Sigmoid colon (tissue), 7 donors: ENCODE results near the gene ATP5F1E. TPM values are rescaled to one million over a fixed set of nuclear protein-coding genes. Genes with fewer than 3 reads are reported as not detected.
A peak's percentile ranks its signal among the peaks of the same experiment; 100 is the strongest.
"Not testable (repeated sequence)": the region's sequence is repeated elsewhere in the genome, so short reads cannot be mapped to it uniquely, and the experiment has no call there.

Experiments used
- DNase-seq: peaks from one replicate; pipeline ENCODE4 v3.0.0-alpha.2; 2019
- H3K27ac ChIP-seq, 4 donors: fragments of 200-600 bp; sonication (generic); one replicate each; pipeline ENCODE4 v1.5.1; 2016 to 2019; ENCODE audit warnings: mild to moderate bottlenecking in 1 of 4
- H3K27me3 ChIP-seq, 3 donors: fragments of 200-600 bp; sonication (generic); one replicate each; pipeline ENCODE4 v1.5.1; 2019; ENCODE audit warnings: mild to moderate bottlenecking in 1 of 3
- H3K36me3 ChIP-seq, 4 donors: fragments of 200-600 bp; sonication (generic); one replicate each; pipeline ENCODE4 v1.5.1; 2016 to 2019
- H3K4me1 ChIP-seq, 4 donors: fragments of 200-600 bp; sonication (generic); one replicate each; pipeline ENCODE4 v1.5.1; 2017 to 2019
- H3K4me3 ChIP-seq, 4 donors: fragments of 200-600 bp; sonication (generic); one replicate each; pipeline ENCODE4 v1.5.1; 2017 to 2019; ENCODE audit warnings: mild to moderate bottlenecking in 2 of 4, moderate library complexity in 1 of 4
- H3K9me3 ChIP-seq, 4 donors: fragments of 200-600 bp in 3 of 4; sonication (generic) in 3 of 4; one replicate each; pipeline versions ENCODE4 v1.5.1 to v1.6.1; 2013 to 2019
- CTCF ChIP-seq, 4 experiments: fragments of 450-650 bp in 3 of 4; fragments of 200-600 bp in 1 of 4; IDR thresholded peaks; one replicate each; pipeline ENCODE4 v1.5.1; 2016 to 2019; ENCODE audit warnings: antibody characterized with exemption in 4 of 4, mild to moderate bottlenecking in 3 of 4, moderate library complexity in 2 of 4
- EP300 ChIP-seq, 4 donors: sonication (generic); formaldehyde crosslinking; IDR thresholded peaks; one replicate each; pipeline ENCODE4 v1.6.1; 2017; ENCODE audit warnings: antibody characterized with exemption in 4 of 4
- POLR2A ChIP-seq, 2 donors: fragments of 450-650 bp; IDR thresholded peaks; one replicate each; pipeline ENCODE4 v1.6.1; 2016; ENCODE audit warnings: antibody characterized with exemption in 2 of 2, mild to moderate bottlenecking in 2 of 2, moderate library complexity in 2 of 2
- POLR2AphosphoS5 ChIP-seq, 4 donors: sonication (generic); formaldehyde crosslinking; IDR thresholded peaks; one replicate each; pipeline ENCODE4 v1.6.1; 2017; ENCODE audit warnings: antibody characterized with exemption in 4 of 4
- WGBS, 2 donors: extraction: QIAGEN DNeasy Blood & Tissue Kit; methylation state at CpG; one replicate each; pipeline ENCODE4 v1.1.7; 2013; 5-methylcytosine and 5-hydroxymethylcytosine counted together
- intact Hi-C: fragments of 100-400 bp; cut with DNase I; formaldehyde crosslinking; loops from one replicate; pipeline ENCODE4 v1.15.1; 2023
- polyA plus RNA-seq, 3 donors: library from polyadenylated mRNA; stranded (reverse); fragments of 200-250 nt; gene quantifications; one replicate each; pipeline ENCODE4 v1.2.3, GENCODE V29; 2013
- total RNA-seq, 4 donors: library from RNA; depleted of rRNA; stranded (reverse); fragments of >200 nt; gene quantifications; one replicate each; pipeline ENCODE4 v1.1.0, GENCODE V29; 2016
- donor health status: healthy with polysubstance abuse.
- donor health status: Bipolar disorder and iron deficiency.
- donor health status: healthy.

Gene ATP5F1E
- total and polyA plus RNA-seq, 7 donors: 28.5 to 110 (median 57.4) TPM

GRCh38 chr20:59014680-59015389, 17.3 kb downstream of the ATP5F1E start:
- WGBS, 2 donors: 88 to 92% methylated on average over 17 of the region's 17 CpGs
- Histone ChIP-seq H3K4me3 (no peak overlapping the region), H3K27ac (no peak overlapping the region), H3K36me3 (no peaks in the 10 kb centered on the region), H3K4me1 (no peaks in the 10 kb centered on the region), H3K9me3 (no peaks in the 10 kb centered on the region), H3K27me3 (no peaks in the 10 kb centered on the region)
- TF ChIP-seq EP300 (IDR thresholded peaks at IDR 0.05): no peak
- peak; percentile 33 for DNase-seq
- intact Hi-C loops: no loop called here

GRCh38 chr20:59013959-59014608, 18.1 kb downstream of the ATP5F1E start:
- no peak for TF ChIP-seq EP300 (IDR thresholded peaks at IDR 0.05)
- no peak for TF ChIP-seq CTCF (IDR thresholded peaks at IDR 0.05)
- TF ChIP-seq POLR2AphosphoS5 (IDR thresholded peaks at IDR 0.05): no peak
- TF ChIP-seq POLR2A (IDR thresholded peaks at IDR 0.05): no peak
- Histone ChIP-seq H3K4me1 (no peaks in the 10 kb centered on the region), H3K27ac (no peak overlapping the region), H3K27me3 (no peaks in the 10 kb centered on the region), H3K4me3 (no peak overlapping the region), H3K9me3 (no peaks in the 10 kb centered on the region), H3K36me3 (no peaks in the 10 kb centered on the region)
- WGBS, 2 donors: 67 to 79% methylated on average over 13 of the region's 13 CpGs
- intact Hi-C loops: no loop called here
- peak; percentile 33 for DNase-seq

- Histone ChIP-seq H3K36me3 (no peaks in the 10 kb centered on the region), H3K4me3 (no peak overlapping the region), H3K9me3 (no peaks in the 10 kb centered on the region), H3K4me1 (no peaks in the 10 kb centered on the region), H3K27ac (no peak overlapping the region), H3K27me3 (no peaks in the 10 kb centered on the region)
- WGBS, 2 donors: 92 to 93% methylated on average over 17 of the region's 17 CpGs
- peak; percentile 52 for DNase-seq
- intact Hi-C loops: no loop called here
- TF ChIP-seq POLR2AphosphoS5 (IDR thresholded peaks at IDR 0.05) (no peak), POLR2A (IDR thresholded peaks at IDR 0.05) (no peak), EP300 (IDR thresholded peaks at IDR 0.05) (no peak), CTCF (IDR thresholded peaks at IDR 0.05) (no peak)
Observed at GRCh38 chr20:59013031-59013951, 18.8 kb downstream of the ATP5F1E start.

GRCh38 chr20:59011874-59012157, 20.3 kb downstream of the ATP5F1E start:
- DNase-seq, H3K9me3 ChIP-seq, H3K27me3 ChIP-seq, H3K36me3 ChIP-seq, H3K4me3 ChIP-seq, intact Hi-C loops: not testable (repeated sequence)
- Histone ChIP-seq H3K4me1 (peaks cover 0 to 10% (median 6%) of the 10 kb centered on the region in 4 donors), H3K27ac (peak overlapping the region in 1 of 4 donors; percentile 42)
- WGBS, 2 donors: 92 to 94% methylated on average over 3 of the region's 3 CpGs

GRCh38 chr20:59010995-59011873, 20.9 kb downstream of the ATP5F1E start:
- peak; percentile 65 for DNase-seq
- TF ChIP-seq POLR2A (IDR thresholded peaks at IDR 0.05): no peak
- no peak for TF ChIP-seq EP300 (IDR thresholded peaks at IDR 0.05)
- no peak for TF ChIP-seq CTCF (IDR thresholded peaks at IDR 0.05)
- no peak for TF ChIP-seq POLR2AphosphoS5 (IDR thresholded peaks at IDR 0.05)
- peak overlapping the region in 3 of 4 donors; percentile 7 to 46 (median 42) for H3K27ac ChIP-seq
- H3K4me3 ChIP-seq: no peak overlapping the region
- no peaks in the 10 kb centered on the region for H3K36me3 ChIP-seq
- H3K4me1 ChIP-seq: peaks cover 0 to 15% (median 8%) of the 10 kb centered on the region in 4 donors
- intact Hi-C loops: no loop called here
- 76 to 84% methylated on average over 17 of the region's 17 CpGs for WGBS, 2 donors
- no peaks in the 10 kb centered on the region for H3K27me3 ChIP-seq
- H3K9me3 ChIP-seq: no peaks in the 10 kb centered on the region
